GM12865 (cell line): ENCODE data around the gene STEAP3.

Experiments
- DNase-seq: peaks from one replicate; pipeline ENCODE4 v3.0.0; 2010; ENCODE audit warnings: low read depth
- H3K4me3 ChIP-seq: 2 replicates; pipeline ENCODE4 v1.5.1; 2011; ENCODE audit warnings: mild to moderate bottlenecking, low read depth, low read length, control low read depth
- TF ChIP-seq, protein P1 (sequence below): IDR thresholded peaks from 2 replicates; pipeline ENCODE4 v1.5.1; 2011; ENCODE audit warnings: low read length, control low read depth, low read depth, inconsistent platforms; ENCODE audit not compliant: insufficient read depth; ENCODE audit errors: missing control alignments

The STEAP3 gene

DNA sequence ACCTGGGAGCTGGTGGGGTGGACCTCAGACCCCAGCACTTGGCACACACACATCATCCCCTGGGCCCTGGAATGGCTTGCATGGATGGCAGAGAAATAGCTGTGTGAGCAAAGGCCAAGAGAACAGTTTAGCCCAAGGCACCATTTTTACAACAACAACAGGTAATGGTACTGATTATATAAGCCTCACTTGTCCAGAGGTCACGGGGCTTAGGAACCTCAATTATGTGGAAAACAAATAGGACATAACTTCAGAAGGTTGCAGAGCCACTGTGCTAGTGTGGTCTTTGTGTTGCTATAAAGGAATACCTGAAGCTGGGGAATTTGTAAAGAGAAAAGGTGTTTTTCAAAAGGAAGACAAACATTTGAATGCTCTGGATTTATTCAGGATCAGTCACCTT, 13.2 kb downstream of the STEAP3 start:
- TF ChIP-seq, protein P1, sequence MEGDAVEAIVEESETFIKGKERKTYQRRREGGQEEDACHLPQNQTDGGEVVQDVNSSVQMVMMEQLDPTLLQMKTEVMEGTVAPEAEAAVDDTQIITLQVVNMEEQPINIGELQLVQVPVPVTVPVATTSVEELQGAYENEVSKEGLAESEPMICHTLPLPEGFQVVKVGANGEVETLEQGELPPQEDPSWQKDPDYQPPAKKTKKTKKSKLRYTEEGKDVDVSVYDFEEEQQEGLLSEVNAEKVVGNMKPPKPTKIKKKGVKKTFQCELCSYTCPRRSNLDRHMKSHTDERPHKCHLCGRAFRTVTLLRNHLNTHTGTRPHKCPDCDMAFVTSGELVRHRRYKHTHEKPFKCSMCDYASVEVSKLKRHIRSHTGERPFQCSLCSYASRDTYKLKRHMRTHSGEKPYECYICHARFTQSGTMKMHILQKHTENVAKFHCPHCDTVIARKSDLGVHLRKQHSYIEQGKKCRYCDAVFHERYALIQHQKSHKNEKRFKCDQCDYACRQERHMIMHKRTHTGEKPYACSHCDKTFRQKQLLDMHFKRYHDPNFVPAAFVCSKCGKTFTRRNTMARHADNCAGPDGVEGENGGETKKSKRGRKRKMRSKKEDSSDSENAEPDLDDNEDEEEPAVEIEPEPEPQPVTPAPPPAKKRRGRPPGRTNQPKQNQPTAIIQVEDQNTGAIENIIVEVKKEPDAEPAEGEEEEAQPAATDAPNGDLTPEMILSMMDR, result no peak
- no peak overlapping the region for H3K4me3 ChIP-seq
- DNase-seq, result no peak

DNA sequence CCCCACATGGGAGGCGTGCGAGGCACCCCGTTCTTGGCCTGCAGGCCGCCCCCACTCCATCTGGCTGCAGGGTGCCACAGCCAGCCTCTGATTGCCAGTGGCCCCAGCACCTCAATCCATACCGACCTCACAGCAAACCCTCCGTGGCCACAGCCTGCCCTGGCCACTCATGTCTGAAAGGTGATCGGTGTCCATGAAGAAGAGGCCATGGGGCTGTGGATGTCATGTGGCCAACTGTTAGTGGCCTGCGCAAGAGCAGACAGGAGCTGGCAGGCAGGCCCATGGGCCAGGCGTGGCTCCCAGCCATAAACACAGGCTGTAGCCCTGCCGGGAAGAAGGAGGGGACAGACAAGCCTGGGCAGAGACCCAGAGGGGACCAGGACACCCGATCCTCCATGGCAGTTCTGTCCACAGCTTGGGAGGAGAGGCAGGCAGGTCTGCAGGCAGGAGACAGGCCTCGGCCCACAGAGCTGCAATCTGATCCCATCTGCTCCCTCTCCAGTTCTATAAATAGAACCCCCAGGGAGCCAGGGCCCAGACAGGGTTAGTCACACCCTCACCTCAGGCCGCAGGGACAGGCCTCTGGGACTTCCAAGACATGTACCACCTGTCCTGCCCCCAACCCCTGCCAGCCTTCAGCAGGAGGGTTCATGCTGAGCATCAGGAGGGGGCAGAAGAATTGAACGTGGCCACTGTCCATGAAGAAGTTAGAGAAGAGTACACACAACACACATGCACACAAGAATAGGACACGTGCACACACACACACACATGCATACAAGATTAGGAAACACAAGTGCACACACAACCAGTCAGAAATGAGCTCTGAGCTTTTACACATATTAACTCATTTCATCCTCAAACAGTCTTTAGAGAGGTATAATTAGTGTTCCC, 16.9 kb downstream of the STEAP3 start:
- H3K4me3 ChIP-seq, result no peak overlapping the region
- DNase-seq, result no peak
- TF ChIP-seq, protein P1, result no peak

DNA sequence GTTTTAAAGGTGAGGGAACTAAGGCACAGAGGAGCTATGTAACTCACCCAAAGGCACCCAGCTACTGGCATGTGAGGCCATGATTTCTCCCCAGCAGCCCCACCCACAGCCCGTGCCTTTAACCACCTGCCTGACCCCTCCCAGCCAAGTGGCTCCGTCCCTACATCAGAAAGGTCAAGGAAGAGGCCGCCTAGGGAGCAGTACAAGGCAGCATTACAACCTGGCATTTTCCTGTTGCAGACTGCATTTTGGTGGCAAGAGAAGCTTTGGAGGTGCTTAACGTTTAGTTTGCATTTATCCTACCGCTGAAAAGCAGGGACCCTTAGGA, 17.5 kb downstream of the STEAP3 start:
- TF ChIP-seq, protein P1, result no peak
- no peak for DNase-seq
- H3K4me3 ChIP-seq, result no peak overlapping the region

DNA sequence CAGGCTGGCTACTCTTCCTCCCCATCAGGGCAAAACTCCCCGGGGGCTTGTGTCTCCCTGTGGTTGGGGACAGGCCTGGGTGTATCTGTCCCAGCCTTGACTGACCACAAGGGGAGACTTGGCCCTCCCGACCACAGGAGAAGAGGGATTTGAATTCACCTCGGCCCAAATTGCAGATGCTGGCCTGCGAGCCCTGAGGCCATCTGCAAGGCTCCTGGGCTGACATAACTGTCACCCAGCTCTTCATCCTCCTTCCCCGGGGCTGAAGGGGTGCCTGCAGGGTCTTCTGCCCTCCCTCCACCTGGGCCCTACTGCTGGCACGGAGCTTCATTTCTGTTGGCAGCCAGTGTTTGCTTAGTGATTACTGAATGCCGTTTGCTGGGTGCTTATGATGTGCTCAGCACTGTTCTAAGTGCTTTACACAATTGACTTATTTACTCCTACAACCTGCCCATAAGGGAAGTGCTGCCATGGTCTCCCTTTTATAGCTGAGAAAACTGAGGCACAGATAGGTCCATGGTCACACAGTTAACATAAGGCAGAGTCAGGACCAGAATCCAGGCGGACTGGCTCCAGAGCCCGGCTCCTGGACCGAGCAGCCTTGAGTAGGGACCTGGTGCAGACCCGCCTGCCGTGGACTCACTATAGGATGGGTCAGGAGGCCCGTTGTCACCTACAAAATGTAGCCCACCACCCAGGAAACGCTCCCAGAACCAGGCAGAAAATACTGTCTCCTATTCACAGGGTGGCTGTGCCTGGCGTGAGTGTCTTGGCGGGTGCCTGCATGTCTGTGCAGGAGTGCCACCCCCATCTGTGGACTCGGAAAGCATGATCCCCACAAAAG, 18.9 kb downstream of the STEAP3 start:
- TF ChIP-seq, protein P1, result no peak
- no peak overlapping the region for H3K4me3 ChIP-seq
- no peak for DNase-seq

DNA sequence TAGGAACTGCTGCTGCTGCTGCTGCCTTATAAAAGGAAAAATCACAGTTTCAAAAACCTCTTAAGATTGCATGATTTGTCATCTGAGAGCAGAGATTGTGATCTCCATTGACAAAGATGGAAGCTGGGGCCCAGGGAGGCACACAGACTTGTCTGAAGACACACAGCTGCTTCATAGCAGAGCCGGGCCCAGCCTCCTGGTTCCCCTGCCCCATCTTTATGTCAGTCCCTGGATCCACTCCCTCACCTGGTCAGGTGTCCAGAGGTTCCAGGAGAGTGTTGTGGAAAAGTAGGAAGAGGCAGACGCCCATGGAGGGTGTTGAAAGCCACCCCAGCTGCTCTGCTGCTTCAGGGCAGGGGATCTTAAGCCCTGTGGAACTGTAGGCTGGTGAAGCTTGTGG, 20.0 kb downstream of the STEAP3 start:
- TF ChIP-seq, protein P1, result no peak
- no peak for DNase-seq
- no peak overlapping the region for H3K4me3 ChIP-seq

DNA sequence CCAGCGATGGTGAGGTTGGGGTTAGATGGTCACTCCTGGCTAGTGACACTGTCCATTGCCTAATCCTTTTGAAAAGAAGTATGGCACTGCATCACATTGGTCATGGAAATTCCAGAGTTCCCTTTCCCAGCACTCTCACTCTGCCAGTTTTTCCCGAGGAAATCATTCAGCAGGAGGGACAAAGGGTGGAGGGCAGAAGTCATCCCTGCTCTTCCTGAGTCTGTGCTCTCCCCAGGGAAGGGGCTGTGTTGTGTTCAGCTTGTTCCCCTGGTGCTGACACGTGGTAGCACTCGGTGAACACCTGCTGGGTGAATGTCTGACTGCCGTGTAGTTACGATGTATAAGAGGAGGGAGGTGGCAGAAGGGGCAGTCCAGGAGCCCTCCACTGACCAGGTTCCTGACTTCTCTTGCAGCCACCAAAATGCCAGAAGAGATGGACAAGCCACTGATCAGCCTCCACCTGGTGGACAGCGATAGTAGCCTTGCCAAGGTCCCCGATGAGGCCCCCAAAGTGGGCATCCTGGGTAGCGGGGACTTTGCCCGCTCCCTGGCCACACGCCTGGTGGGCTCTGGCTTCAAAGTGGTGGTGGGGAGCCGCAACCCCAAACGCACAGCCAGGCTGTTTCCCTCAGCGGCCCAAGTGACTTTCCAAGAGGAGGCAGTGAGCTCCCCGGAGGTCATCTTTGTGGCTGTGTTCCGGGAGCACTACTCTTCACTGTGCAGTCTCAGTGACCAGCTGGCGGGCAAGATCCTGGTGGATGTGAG, 21.6 kb downstream of the STEAP3 start:
- no peak overlapping the region for H3K4me3 ChIP-seq
- TF ChIP-seq, protein P1, result no peak
- no peak for DNase-seq
